ENCODE measurements around the gene SLC6A16.
"Not testable (repeated sequence)": the region's sequence is repeated elsewhere in the genome, so short reads cannot be mapped to it uniquely, and the experiment has no call there.

SLC6A16 gene

DNA sequence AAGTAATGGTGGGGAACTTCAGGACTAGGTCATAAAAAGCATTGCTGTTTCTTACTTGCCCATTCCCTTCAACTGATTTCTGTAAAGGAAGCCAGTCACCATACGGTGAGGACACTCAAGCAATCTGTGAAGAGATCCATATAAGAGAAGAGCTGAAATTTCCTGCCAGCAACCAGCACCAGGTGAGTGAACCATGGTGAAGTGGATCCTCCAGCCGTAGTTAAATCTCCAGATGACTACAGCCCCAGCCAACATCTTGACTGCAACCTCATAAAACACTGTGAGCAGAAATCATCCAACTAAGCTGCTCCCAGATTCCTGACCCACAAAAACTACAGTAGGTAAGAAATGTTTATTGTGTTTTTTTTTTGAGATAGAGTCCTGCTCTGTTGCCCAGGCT lies 3.8 kb upstream of the SLC6A16 start:
- DNase-seq: no peak

DNA sequence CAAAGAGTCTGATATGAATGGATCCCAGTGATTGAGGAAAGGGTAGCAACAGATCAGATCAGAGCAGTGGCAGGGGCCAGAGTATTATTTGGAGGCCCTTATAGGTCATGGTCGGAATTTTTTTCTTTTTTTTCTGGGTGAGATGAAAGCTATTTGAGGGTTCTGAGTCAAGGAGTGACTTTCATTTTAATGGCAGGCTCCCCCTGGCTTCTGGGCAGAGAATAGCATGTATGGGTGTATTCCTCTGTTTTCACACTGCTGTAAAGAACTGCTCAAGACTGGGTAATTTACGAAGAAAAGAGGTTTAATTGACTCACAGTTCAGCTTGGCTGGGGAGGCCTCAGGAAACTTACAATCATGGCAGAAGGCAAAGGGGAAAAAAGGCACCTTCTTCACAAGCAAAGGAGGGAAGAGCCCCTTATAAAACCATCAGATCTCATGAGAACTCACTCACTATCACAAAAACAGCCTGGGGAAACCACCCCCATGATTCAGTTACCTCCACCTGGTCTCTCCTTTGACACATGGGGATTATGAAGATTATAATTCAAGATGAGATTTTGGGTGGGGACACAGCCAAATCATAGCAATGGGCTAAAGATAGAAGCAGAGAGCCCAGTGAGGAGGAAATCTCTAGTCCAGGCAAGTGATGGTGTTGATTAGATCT lies 3.0 kb upstream of the SLC6A16 start:
- no peak for DNase-seq

DNA sequence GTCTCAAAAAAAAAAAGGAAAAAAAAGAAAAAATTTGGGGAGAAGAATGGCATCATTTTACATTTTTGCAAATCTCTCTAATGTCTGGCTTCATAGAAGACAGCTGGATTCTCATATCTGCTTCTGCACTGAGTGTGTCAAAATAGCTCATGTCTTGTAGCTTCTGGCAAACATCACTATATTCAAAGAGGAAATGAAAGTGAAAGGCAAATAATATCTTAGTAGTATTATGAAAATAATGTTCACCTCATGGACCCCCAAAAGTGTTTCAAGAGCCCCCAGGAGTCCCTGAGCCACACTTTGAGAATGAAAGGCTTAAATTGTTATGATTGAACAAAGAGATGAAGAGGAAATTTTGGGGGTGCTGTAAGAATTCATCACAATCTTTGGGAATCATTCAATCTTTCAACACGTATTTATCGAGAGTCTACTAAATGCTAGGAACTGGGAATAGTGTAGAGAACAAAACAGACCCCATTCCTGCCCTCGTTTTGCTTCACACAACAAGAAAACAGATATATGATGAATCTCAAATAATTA lies 1.2 kb upstream of the SLC6A16 start:
- DNase-seq: no peak

DNA sequence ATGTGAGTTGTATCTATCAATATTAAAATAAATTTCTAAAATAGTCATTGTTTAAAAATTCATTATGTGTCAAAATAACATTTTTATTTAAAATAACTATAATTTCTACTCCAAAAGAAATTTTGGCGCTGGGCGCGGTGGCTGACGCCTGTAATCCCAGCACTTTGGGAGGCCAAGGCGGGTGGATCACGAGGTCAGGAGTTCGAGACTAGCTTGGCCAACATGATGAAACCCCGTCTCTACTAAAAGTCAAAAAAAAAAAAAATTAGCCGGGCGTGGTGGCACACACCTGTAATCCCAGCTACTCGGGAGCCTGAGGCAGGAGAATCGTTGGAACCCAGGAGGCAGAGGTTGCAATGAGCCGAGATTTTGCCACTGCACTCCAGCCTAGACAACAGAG lies 765 bp upstream of the SLC6A16 start:
- DNase-seq: not testable (repeated sequence)

DNA sequence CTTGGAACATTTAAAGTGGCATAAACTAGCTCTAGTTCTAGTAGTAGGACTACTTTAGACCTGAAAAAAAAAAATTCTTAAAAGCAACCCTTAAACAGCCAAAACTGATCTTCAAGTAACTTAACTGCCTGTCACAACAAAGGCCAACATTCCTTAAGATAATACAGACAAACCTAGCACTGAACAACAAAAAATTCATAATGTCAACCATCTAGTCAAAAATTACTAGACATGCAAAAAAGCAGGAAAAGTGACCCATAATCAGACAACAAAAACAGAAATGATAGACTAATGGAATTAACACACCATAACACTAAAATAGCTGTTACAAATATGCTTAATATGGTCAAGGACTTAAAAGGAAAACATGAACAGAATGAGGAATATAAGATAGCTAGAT lies 6.7 kb downstream of the SLC6A16 start:
- DNase-seq: no peak

DNA sequence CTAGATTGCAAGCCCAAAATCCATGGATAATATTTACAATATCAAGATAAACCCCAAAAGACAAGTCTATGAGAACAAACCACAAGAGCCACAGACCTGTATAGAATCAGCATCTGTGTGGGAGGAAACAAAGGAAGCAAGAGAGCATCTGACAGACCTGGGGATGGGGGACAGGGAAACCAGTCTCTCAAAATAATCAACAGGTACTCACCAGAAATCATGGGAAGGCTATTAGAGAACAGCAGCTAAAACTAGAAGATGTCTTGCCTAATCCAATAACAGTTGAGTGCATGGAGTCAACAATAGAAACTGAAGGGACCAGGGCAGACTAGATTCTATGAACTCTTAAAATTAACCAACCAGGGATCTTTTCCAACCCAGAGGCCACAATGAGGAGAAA lies 8.7 kb downstream of the SLC6A16 start:
- no peak for DNase-seq

DNA sequence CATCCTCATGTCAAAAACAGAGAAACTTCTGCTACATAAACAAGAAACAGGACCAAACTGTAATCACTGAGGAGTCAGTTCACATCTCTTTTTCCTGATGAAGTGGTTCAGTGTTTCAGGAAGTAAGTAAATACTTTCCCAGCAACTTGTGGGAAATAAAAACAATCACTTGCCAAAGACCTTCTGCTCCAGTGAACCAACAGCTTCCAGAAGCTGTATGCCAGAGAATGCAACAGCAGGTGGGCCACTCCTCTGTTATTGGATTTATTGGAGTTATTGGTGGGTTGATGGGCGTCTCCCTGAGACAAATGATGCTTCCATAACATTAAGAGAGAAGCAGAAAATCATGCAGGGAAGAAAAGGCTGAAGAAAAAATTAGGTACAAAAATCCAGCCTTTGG lies 9.9 kb downstream of the SLC6A16 start:
- no peak for DNase-seq

DNA sequence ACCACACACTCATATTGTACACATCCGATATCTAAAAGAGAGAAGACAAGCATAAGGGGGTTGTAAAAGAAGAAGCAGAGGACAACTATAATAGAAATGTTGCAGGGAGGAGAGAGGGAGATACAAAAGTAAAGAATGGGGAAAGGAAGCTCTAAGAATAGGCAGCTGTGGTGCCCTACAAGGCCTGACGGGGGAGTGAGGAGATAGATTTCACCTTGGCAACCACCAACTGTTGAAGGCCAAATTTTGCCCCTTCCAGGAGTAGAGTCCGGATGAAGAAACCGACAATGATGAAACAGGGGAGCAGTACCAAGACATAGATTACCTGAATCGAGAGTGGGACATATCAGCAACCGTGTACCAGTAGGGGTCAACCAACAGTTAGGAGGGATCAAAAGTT lies 15.9 kb downstream of the SLC6A16 start:
- DNase-seq: no peak

DNA sequence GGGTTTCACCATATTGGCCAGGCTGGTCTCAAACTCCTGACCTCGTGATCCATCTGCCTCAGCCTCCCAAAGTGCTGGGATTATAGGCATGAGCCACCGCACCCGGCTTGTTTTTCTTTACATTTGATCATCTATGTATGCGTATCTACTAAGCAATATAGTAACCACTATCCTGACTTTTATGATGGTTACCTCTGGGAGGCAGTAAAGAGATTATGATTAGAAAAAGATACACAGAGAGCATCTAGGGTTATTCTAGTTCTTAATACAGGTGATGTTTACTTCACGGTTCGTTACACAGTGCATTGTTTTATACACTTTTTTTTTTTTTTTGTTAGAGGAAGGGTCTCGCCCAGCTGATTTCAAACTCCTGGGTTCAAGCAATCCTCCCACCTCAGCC lies 18.3 kb downstream of the SLC6A16 start:
- DNase-seq: not testable (repeated sequence)

DNA sequence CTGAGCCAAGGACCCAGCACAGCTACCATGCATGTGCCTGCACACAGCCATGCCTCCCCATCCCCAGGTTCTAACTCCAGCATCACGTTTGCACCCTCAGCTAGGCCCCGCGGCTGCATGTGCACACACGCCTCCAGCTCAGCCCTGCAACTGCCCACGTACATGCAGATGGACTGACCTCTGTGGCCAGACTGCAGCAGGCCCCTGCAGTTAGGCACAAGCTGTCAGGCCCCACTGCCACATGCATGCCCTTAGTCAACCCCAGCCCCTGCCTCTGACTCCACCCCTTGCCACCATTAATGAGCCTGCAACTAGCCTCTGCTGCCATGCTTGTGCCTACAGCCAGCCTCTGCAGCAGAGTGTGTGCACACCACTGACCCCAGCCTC lies 23.1 kb downstream of the SLC6A16 start:
- no peak for DNase-seq

DNA sequence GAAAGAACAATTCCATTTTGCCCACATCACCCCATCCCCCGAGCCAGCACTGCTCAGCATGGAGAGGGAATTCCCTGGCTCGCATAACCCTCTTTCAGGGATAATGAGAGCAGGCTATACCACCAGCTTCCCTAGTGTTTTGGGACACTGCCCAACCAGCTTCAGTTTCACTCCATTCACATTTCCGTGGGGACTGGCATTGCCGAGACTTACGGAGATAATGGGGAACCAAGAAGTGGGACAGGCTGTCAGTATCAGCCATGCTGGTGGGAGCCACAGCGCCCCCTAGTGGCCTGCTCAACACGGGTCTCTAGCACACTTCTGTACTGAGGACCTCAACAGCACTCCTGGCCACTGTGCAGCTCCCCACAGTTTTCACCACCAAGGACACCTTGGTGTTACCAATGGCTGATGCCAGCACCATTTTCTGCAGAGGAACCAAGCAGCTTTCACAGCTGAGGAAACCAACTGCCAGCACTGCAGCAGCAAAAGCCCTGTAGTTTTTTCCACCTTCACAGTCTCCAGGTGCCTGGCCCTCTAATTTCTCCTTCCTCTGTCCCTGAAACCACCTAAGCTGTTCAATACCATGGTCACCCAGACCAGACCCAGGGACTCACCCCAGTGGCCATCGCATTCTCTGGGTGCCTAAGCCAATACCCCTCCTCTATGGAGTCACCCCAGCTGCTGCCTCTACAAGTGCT lies 23.7 kb downstream of the SLC6A16 start:
- peak; percentile 14 for DNase-seq

DNA sequence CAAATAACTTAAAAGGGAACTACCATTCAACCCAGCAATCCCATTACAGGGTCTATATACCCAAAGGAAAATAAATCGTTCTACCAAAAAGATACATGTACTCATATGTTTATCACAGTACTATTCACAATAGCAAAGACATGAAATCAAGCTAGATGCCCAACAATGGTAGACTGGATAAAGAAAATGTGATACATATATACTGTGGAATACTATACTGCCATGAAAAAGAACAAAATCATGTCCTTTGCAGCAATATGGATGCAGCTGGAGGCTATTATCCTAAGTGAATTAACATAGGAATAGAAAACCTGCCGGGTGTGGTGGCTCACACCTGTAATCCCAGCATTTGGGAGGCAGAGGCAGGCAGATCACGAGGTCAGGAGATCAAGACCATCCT lies 26.3 kb downstream of the SLC6A16 start:
- DNase-seq: not testable (repeated sequence)

DNA sequence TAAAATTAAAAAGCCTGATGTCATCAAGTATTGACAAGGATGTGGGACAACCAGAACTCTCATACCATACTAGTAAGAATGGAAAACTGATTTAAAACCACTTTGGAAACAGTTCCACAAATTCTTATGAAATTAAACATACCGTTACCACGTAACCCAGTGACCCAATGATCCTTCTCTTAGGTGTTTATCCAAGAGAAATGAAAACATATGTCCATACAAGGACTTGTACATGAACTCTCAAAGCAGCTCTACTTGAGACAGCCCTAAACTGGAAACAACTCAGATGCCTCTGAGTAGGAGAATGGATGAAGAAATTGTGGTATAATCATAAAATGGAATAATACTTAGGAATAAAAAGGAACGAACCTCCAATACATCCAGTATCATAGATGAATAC lies 27.6 kb downstream of the SLC6A16 start:
- DNase-seq: no peak

DNA sequence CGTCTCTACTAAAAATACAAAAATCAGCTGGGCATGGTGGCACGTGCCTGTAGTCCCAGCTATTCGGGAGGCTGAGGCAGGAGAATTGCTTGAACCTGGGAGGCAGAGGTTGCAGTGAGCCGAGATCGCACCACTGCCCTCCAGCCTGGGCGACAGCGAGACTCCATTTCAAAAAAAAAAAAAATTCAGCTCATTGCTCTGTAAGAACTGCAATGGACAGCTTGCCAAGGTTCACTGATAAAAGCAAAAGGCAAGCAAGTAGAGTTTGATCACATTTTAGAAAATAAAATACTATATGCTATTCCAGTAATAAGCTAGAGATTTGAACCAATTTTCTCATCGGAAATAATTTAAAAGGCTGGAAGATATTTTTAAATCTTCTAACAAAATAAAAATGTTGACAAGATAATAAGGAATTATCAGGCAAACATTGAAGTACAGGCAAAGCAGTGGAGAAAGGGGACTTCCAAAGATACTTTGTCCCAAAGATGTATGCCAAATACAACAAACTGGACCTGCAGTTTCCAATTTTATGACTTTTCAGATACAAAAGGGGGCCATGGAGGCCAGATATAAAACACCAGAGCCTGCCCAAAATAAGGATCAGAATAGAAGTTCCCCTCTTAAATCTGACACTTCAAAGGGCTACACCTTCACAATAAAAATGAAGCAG lies 29.6 kb downstream of the SLC6A16 start:
- no peak for DNase-seq

DNA sequence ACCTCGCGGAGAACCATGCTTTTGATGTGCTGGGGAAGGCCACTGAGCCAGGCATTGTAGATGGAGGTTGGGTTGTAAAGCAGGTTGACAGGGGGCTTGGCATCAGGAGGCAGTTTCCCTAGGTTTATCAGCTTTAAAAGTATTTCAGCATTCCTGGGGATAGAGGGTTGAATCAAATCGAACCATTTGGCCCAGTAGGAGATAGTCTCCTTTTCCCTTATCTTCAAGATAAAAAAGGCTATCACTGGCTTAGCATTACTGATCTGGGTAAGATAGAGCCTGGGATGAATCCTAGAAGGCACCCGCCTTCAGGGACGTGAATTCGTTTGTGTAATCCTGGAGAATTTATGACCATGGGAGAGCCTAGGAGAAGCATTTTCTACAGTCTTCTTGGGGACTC lies 30.6 kb downstream of the SLC6A16 start:
- DNase-seq: no peak

DNA sequence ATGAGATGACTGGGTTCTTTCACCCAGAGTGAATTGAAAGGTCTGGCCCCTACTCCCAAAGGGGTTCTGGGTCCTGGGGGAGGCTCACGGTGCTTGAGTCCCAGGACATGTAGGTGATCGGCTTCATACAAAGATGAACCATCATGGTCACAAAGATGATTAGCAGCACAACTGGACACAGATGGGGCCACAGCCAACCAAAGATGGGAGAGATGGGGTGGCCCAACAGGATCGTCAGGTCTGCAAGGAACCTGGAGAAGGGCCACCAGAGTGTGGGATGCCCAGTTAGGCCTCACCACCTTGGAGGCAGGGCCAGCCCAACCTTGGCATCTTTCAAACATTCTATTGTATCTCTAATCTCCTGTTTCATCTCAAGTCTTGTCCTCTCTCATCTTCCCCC lies 34.5 kb downstream of the SLC6A16 start:
- no peak for DNase-seq

DNA sequence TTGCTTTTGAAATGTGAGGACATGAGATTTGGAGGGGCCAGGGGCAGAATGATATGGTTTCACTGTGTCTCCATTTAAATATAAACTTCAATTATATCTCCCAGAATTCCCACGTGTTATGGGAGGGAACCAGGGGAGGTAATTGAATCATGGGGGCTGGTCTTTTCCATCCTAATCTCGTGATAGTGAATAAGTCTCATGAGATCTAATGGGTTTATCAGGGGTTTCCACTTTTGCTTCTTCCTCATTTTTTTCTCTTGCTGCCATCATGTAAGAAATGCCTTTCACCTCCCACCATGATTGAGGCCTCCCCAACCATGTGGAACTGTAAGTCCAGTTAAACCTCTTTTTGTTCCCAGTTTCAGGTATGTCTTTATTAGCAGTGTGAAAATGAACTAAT lies 35.7 kb downstream of the SLC6A16 start:
- DNase-seq: not testable (repeated sequence)

DNA sequence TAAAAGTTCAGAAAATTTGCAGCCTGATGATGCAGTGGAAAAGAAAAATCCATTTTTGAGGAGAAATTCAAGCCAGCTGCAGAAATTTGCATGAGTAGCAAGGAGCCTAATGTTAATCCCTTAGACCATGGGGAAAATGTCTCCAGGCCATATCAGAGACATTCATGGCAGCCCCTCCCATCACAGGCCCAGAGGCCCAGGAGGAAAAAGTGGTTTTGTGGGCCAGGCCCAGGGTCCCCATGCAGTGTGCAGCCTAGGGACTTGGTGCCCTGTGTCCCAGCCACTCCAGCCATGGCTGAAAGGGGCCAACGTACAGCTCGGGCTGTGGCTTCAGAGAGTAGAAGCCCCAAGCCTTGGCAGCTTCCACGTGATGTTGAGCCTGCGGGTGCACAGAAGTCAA lies 36.8 kb downstream of the SLC6A16 start:
- DNase-seq: not testable (repeated sequence)

DNA sequence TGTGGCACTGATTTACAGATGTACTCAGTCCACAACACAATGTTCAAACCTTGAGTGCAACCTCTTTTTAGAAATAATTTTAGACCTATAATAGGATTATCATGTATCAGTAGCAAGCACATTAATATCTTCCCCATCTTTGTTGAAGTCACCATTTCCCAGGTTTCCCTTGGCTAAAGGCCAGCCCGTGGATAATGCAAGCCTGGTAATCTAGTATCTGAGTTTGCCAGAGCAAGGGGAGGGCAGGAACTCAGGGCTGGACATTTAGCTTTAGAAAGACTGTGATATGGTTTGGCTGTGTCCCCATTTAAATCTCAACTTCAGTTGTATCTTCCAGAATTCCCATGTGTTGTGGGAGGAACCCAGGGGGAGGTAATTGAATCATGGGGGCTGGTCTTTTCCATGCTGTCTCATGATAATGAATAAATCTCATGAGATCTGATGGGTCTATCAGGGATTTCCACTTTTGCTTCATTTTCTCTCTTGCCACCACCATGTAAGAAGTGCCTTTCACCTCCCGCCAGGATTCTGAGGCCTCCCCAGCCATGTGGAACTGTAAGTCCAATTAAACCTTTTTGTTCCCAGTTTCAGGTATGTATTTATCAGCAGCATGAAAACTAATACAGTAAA lies 37.7 kb downstream of the SLC6A16 start:
- DNase-seq: no peak

DNA sequence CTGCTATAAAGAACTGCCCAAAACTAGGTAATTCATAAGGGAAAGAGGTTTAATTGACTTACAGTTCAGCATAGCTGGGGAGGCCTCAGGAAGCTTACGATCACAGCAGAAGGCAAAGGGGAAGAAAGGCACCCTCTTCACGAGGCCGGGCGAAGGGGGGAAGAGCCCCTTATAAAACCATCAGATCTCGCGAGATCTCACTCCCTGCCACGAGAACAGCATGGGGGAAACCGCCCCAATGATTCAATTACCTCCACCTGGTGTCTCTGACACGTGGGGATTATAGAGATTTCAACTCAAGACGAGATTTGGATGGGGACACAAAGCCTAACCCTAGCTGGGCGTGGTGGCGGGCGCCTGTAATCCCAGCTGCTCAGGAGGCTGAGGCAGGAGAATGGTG lies 42.8 kb downstream of the SLC6A16 start:
- no peak for DNase-seq

DNA sequence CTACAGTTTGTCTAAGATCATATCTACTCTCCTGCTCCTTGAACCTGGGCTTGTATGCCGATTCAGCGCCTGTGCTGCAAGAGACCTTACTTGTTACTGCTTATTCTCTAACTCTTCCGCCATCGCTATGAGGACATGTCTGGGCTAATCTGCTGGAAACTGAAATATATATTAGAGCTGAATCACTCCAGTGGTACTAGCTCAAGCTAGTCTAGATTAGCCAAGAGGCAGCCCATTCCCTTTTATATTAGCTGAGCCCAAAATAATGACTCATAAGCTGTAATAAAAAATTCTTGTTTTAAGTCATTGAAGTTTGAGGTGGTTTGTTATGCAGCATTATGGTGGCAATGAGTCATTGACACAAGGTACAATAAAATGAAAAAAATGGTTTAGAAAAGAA lies 52.8 kb downstream of the SLC6A16 start:
- no peak for DNase-seq

DNA sequence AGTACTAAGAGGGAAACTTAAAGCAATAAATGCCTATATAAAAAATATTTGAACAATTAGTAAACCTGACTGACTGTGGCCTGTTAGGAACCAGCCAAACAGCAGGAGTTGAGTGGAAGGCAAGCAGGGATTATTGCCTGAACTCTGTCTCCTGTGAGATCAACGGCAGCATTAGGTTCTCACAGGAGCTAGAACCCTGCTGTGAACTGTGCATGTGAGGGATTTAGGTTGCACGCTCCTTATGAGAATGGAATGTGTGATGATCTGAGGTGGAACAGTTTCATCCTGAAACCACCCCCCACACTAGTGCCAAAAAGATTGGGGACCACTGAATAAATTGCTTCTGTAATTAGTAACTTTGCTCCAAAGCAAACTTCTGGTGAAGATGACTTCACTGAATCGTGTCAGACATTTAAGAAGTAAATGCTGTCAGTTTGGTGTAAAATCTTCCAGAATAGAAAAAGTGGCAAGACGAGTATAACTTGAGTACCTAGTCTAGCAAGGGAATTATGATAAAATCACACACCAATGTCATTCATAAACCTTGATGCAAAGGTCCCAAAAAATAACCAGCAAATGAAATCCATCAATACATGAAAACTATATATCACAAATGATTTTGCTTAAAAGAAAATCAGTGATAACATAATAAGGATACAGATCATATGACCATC lies 53.8 kb downstream of the SLC6A16 start:
- DNase-seq: no peak

DNA sequence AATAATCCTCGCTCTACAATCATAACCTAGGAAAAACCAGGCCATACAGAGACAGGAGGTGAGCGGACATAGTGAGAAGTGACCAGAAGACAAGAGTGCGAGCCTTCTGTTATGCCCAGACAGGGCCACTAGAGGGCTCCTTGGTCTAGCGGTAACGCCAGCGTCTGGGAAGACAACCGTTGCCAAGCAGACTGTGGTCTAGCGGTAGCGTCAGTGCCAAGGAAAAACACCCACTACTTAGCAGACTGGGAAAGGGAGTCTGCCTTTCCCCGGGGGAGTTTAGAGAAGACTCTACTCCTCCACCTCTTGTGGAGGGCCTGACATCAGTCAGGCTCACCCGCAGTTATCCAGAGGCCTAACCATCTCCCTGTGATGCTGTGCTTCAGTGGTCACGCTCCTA lies 58.6 kb downstream of the SLC6A16 start:
- peak; percentile 0 for DNase-seq

Data from NCI-H1092 treated with DMSO at 0.1 percent for 48 hours (cell line).